GM13976 (cell line): ENCODE measurements around the gene TGFBI.

ENCODE experiments used
- DNase-seq: peaks from one replicate; pipeline ENCODE4 v3.0.0; 2012; ENCODE audit warnings: low spot score
- CTCF ChIP-seq: IDR thresholded peaks from 2 replicates; pipeline ENCODE4 v1.5.1; 2012; ENCODE audit warnings: borderline replicate concordance, mild to moderate bottlenecking; ENCODE audit not compliant: insufficient read depth; ENCODE audit errors: extremely low read depth, missing control alignments, control extremely low read depth
- in situ Hi-C: fragments of 300-500 bp; cut with MboI; formaldehyde crosslinking; loops from one replicate; pipeline ENCODE4 v1.12.0; 2022; ENCODE audit warnings: low sequenced_read_pairs, mixed read lengths, inconsistent platforms; ENCODE audit not compliant: unreplicated experiment

TGFBI gene

GRCh38 chr5:136094913-136095641 lies 66.3 kb downstream of the TGFBI start:
- TF ChIP-seq CTCF: no peak
- DNase-seq: no peak
- in situ Hi-C loops: no loop called here

GRCh38 chr5:136098176-136098575 lies 69.4 kb downstream of the TGFBI start:
- in situ Hi-C loops: no loop called here
- no peak for DNase-seq
- TF ChIP-seq CTCF: no peak

GRCh38 chr5:136099870-136100269 lies 71.1 kb downstream of the TGFBI start:
- in situ Hi-C loops: no loop called here
- no peak for DNase-seq

GRCh38 chr5:136101884-136102283 lies 73.1 kb downstream of the TGFBI start:
- TF ChIP-seq CTCF: no peak
- DNase-seq: no peak
- in situ Hi-C loops: no loop called here

More at GRCh38 chr5:136099870-136100269, 71.1 kb downstream of the TGFBI start:
- no peak for TF ChIP-seq CTCF

- no peak for DNase-seq
- no peak for TF ChIP-seq CTCF
- in situ Hi-C loops: no loop called here
Measured at GRCh38 chr5:136103118-136103517, 74.3 kb downstream of the TGFBI start.

GRCh38 chr5:136104306-136104965 lies 75.6 kb downstream of the TGFBI start:
- in situ Hi-C loops: no loop called here
- no peak for DNase-seq
- TF ChIP-seq CTCF: no peak
